Measurements from ENCODE around the gene B4GAT1. TPM values are rescaled to one million over a fixed set of nuclear protein-coding genes. Genes with fewer than 3 reads are reported as not detected.

B4GAT1 gene
- total and polyA plus RNA-seq, 2 of the 13 experiments (the other 11 are each of a cell fraction or from before 2014, with no cell fraction given), result 40.4 to 109 TPM

- TF ChIP-seq ZNF224 (CRISPR knock-in tag; IDR thresholded peaks at IDR 0.05) (peak; percentile 53; the same call in 1 of the 2 replicates), EZH2 (conservative IDR thresholded peaks at IDR 0.05; ENCODE audit: low read depth, low read length) (no peak), ZBTB4 (CRISPR knock-in tag; IDR thresholded peaks at IDR 0.05; ENCODE audit: borderline replicate concordance) (peak; percentile 49; the same call in 1 of the 2 replicates), SATB2 (CRISPR knock-in tag; IDR thresholded peaks at IDR 0.05) (no peak), ZNF18 (CRISPR knock-in tag; IDR thresholded peaks at IDR 0.05; ENCODE audit: insufficient replicate concordance) (no peak), CHD2 (IDR thresholded peaks at IDR 0.05; ENCODE audit: low read depth, low read length) (no peak; the same call in 1 of the 2 replicates), ZFYVE20 (CRISPR knock-in tag; IDR thresholded peaks at IDR 0.05; ENCODE audit: borderline replicate concordance, low read depth) (no peak), HNRNPL (IDR thresholded peaks at IDR 0.05; ENCODE audit: low read depth, low read length) (peak; percentile 79), NPAS2 (CRISPR knock-in tag; IDR thresholded peaks at IDR 0.05; ENCODE audit: borderline replicate concordance) (no peak), ZBTB21 (CRISPR knock-in tag; IDR thresholded peaks at IDR 0.05) (no peak), ZNF850 (CRISPR knock-in tag; conservative IDR thresholded peaks at IDR 0.05) (no peak), ZBTB44 (CRISPR knock-in tag; IDR thresholded peaks at IDR 0.05) (no peak), SP140L (CRISPR knock-in tag; IDR thresholded peaks at IDR 0.05; ENCODE audit: borderline replicate concordance) (0 out of 2 replicates have a peak, but pooled peaks have one; percentile 85), ELF4 (CRISPR knock-in tag; IDR thresholded peaks at IDR 0.05; ENCODE audit: borderline replicate concordance) (peak; percentile 86), ZNF597 (CRISPR knock-in tag; IDR thresholded peaks at IDR 0.05) (no peak), MEIS2 (CRISPR knock-in tag; IDR thresholded peaks at IDR 0.05) (peak; percentile 49; the same call in 1 of the 2 replicates), DPF2 (CRISPR knock-in tag; IDR thresholded peaks at IDR 0.05; ENCODE audit: borderline replicate concordance, low read depth) (peak; percentile 39; the same call in 1 of the 2 replicates)
- TF ChIP-seq, protein P1, sequence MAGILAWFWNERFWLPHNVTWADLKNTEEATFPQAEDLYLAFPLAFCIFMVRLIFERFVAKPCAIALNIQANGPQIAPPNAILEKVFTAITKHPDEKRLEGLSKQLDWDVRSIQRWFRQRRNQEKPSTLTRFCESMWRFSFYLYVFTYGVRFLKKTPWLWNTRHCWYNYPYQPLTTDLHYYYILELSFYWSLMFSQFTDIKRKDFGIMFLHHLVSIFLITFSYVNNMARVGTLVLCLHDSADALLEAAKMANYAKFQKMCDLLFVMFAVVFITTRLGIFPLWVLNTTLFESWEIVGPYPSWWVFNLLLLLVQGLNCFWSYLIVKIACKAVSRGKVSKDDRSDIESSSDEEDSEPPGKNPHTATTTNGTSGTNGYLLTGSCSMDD (CRISPR knock-in tag; IDR thresholded peaks at IDR 0.05), result no peak
Measured at GRCh38 chr11:66336234-66337102, 11.0 kb downstream of the B4GAT1 start, which contains the start of gene RIN1 (continued).
